Adipocyte (in vitro differentiated cells): ENCODE data around the gene C19orf25.

Experiments used
- DNase-seq: peaks from one replicate; pipeline ENCODE4 v3.0.0-alpha.2; 2015; ENCODE audit warnings: low read depth
- H3K27me3 ChIP-seq: replicated peaks from 2 replicates; pipeline ENCODE4 v1.7.0; 2013; ENCODE audit warnings: mild to moderate bottlenecking, low read length, moderate library complexity; ENCODE audit not compliant: control insufficient read depth, insufficient read depth
- H3K36me3 ChIP-seq: 2 replicates; pipeline ENCODE4 v1.7.0; 2013; ENCODE audit warnings: low read length, mild to moderate bottlenecking, moderate library complexity; ENCODE audit not compliant: control insufficient read depth, insufficient read depth, severe bottlenecking
- H3K4me1 ChIP-seq: 2 replicates; pipeline ENCODE4 v1.7.0; 2013; ENCODE audit warnings: mild to moderate bottlenecking, low read length, moderate library complexity; ENCODE audit not compliant: control insufficient read depth, insufficient read depth
- H3K4me3 ChIP-seq: 2 replicates; pipeline ENCODE4 v1.7.0; 2013; ENCODE audit warnings: mild to moderate bottlenecking, low read length, moderate library complexity
- H3K9ac ChIP-seq: 2 replicates; pipeline ENCODE4 v1.7.0; 2013; ENCODE audit warnings: mild to moderate bottlenecking, low read length, moderate library complexity
- H3K9me3 ChIP-seq: 2 replicates; pipeline ENCODE4 v1.7.0; 2013; ENCODE audit warnings: mild to moderate bottlenecking, low read length, moderate library complexity; ENCODE audit not compliant: control insufficient read depth

The C19orf25 gene

DNA sequence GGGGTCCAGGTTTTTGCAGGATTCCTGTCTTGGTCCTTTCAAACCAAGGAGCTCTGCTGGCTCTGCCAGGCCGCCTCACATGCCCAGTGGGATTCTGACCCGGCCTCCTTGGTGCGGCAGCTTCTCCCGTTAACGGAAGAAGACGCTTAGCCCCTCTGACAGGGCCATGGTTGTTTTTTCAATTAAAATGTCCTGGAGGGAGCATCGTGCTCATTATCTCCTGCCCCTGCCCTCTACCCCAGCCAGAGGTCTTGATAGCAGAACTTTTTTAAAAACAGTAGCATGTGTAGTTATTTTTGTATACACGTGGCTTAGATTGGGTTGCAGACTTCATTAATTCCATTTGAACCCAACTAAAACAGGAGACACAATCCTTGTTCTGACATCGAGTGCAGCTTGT is 52.3 kb downstream of the C19orf25 start:
- H3K4me3 ChIP-seq = no peak overlapping the region
- H3K9ac ChIP-seq = no peak overlapping the region
- no peaks in the 10 kb centered on the region for H3K27me3 ChIP-seq
- DNase-seq = no peak
- no peaks in the 10 kb centered on the region for H3K9me3 ChIP-seq
- H3K4me1 ChIP-seq = no peaks in the 10 kb centered on the region
- peaks cover 80% of the 10 kb centered on the region for H3K36me3 ChIP-seq

DNA sequence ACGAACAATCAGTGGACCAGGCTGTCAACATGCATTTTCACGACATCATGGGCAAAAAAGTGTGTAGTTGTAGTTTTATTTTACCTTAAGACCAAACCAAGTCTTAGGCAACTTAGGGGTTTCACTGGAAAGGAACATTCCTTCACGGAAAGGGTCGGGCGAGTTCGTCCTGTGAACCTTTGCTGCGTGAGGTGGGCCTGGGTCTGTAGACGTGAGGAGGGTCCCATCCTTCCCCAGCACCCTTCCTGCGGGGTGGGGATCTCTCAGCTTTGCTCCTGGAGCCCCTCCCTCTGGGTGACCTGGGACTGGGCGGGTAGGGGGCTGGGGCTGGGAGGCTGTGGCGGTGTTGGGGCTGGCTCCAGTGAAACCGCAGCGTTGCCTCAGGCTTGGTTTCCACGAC is 53.1 kb downstream of the C19orf25 start:
- Histone ChIP-seq H3K27me3 (no peaks in the 10 kb centered on the region), H3K9ac (no peak overlapping the region), H3K4me1 (no peaks in the 10 kb centered on the region), H3K9me3 (no peaks in the 10 kb centered on the region), H3K36me3 (peaks cover 83% of the 10 kb centered on the region), H3K4me3 (no peak overlapping the region)
- no peak for DNase-seq

DNA sequence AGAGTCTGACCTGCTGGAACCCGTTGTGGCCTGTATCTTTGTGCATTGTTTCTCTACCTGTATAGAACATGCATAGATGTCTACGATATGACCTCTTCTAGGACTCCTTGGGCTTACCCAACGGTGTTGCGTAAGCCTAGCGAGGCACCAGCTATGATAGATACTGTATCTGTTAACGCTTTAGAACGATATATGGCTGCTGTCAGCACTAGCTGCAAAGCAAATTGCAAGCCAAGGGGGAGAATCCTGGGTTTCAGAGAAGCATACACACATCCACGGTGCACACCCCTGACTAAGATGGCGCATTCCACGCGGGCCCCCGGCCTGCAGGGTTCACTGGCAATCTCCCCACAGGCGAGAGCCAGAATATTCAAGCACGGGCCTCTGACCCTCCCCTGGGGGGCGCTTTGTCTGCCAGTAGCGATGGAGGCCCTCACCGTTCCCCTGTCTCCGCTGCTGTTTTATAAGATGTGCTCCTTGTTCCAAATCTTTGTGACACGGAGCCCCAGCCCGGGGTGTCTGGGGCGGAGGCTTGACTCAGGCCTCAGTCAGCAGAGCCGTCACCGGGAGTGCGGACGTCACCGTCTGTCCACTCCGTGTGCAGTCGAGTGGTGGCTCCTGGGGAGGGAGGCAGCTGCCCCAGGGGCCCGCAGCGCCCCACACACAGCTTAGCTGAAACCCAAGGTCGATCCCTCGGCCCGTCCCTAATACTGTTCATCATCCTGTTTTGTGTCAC is 53.7 kb downstream of the C19orf25 start:
- H3K36me3 ChIP-seq = peaks cover 89% of the 10 kb centered on the region

DNA sequence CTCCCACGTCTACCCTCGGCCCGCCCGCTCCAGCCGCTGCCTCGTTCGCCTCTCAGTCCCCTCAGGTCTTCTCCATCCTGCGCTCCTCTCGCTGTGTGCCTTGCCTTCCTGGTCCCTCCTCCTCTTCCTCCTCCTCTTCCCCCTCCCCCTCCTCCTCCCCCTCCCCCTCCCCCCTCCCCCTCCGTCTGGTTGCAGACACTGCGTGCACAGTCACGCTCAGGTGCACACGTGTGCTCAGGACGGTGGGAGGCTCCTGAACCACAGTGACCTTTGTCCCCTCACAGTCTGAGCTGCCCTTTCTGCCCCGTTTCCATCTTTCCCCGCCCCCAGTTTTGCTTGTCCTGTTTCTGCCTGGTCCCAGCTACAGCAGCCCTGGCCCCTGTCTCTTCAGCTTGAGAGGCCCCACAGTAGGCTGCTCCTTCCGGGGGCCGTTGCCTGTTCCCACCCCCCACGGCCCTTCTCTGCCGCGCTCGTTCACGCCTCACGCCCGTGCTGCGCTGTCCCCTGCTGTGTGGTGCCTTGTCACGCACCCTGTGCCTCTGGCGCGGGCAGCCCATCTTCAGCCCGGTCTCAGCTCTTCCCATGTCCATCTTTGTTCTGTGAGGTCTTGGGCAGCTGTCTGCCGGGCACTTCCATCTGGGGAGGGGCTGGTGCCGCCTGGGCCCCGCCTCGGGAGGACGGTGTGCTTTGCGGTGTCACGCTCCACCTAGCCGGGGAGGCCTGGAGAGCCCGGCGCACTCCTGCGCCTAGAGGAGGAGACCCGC is 54.6 kb downstream of the C19orf25 start:
- Histone ChIP-seq H3K27me3 (no peaks in the 10 kb centered on the region), H3K9me3 (no peaks in the 10 kb centered on the region), H3K9ac (no peak overlapping the region), H3K36me3 (peaks cover 91% of the 10 kb centered on the region), H3K4me1 (no peaks in the 10 kb centered on the region), H3K4me3 (no peak overlapping the region)
- DNase-seq = no peak

More for the DNA sequence above, 53.7 kb downstream of the C19orf25 start:
- no peak overlapping the region for H3K4me3 ChIP-seq
- H3K4me1 ChIP-seq = no peaks in the 10 kb centered on the region
- no peaks in the 10 kb centered on the region for H3K9me3 ChIP-seq
- H3K9ac ChIP-seq = no peak overlapping the region
- DNase-seq = no peak
- no peaks in the 10 kb centered on the region for H3K27me3 ChIP-seq

DNA sequence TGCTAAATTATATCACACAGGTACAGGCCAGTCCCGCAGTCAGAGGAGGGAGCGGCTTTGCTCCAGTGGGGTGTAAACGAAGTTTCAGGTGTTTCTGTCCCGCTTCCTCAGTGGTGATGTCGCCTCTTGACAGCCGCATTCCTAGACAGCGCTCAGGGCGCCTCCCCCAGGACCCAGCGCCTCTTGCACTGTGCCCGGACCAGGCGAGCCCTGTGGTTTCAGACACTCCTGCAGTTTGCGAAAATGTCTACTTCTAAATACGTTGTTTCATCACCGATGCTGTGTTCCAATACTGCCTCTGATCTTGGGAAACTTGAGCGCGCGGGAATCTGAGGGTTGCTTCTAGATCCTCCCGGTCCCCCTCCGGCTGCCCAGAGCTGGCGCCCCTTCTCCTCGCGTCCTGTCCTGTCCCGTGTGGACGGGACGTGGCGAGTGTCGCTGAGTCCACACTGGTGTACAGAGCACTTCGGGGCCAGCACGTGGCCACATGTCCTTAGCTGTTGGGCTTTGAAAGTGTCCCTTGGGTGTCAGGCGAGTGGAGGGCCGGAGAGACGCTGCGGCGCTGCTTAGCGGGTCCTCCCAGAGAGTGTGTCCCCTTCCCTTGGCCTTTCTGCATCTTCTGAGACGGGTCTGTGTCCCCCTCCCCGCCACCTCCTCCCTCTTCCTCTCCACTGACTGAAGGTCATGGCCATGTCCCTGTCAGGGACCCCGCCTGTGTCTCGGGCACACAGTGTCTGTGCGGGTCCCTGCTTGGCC is 55.4 kb downstream of the C19orf25 start:
- no peak overlapping the region for H3K9ac ChIP-seq
- peaks cover 91% of the 10 kb centered on the region for H3K36me3 ChIP-seq
- H3K4me3 ChIP-seq = no peak overlapping the region

More for the DNA sequence above, 55.4 kb downstream of the C19orf25 start:
- DNase-seq = no peak
- H3K4me1 ChIP-seq = no peaks in the 10 kb centered on the region
- H3K27me3 ChIP-seq = no peaks in the 10 kb centered on the region
- no peaks in the 10 kb centered on the region for H3K9me3 ChIP-seq
